ENCODE data around the gene KIF26B.

The KIF26B gene

DNA sequence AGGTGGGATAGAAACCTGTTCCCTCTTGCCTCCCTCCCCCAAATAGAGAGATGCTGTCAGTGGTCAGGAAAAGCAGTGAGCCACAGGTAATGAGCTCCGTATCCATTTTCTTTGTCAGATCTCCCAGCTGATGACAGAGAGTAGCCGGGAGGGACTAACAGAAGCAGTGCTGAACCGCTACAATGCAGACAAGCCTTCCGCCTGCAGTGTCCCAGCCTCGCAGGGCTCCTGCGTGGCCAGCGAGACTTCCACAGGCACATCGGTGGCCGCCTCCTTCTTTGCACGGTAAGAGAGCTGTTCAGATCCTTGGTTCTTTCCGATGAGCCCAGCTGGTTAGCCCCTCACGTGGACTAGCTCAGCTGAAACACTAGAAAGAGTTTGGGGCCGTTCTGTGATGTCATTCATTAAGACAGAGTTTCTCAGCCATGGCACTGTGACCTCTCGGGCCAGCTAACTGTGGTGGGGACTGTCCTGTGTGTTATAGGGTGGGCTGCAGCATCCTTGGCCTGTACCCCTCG is 264.7 kb downstream of the KIF26B start:
- no peaks in the 10 kb centered on the region for H3K36me3 ChIP-seq (replicated peaks; ENCODE audit: insufficient read depth, low read length)
- DNase-seq = no peak
- no peak overlapping the region for H2AFZ ChIP-seq (ENCODE audit: low read length)
- no peak overlapping the region for H3K27ac ChIP-seq (ENCODE audit: low read length)
- H4K20me1 ChIP-seq (ENCODE audit: insufficient read depth, low read length) = no peaks in the 10 kb centered on the region
- TF ChIP-seq, protein P1, sequence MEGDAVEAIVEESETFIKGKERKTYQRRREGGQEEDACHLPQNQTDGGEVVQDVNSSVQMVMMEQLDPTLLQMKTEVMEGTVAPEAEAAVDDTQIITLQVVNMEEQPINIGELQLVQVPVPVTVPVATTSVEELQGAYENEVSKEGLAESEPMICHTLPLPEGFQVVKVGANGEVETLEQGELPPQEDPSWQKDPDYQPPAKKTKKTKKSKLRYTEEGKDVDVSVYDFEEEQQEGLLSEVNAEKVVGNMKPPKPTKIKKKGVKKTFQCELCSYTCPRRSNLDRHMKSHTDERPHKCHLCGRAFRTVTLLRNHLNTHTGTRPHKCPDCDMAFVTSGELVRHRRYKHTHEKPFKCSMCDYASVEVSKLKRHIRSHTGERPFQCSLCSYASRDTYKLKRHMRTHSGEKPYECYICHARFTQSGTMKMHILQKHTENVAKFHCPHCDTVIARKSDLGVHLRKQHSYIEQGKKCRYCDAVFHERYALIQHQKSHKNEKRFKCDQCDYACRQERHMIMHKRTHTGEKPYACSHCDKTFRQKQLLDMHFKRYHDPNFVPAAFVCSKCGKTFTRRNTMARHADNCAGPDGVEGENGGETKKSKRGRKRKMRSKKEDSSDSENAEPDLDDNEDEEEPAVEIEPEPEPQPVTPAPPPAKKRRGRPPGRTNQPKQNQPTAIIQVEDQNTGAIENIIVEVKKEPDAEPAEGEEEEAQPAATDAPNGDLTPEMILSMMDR (IDR thresholded peaks at IDR 0.05; ENCODE audit: low read length) = no peak
- TF ChIP-seq EZH2 (optimal IDR thresholded peaks at IDR 0.05; ENCODE audit: low read depth, low read length) = no peak
- no peak for TF ChIP-seq EZH2phosphoT487 (IDR thresholded peaks at IDR 0.05; ENCODE audit: low read length)
- H3K27me3 ChIP-seq (replicated peaks; ENCODE audit: insufficient read depth, low read length) = no peaks in the 10 kb centered on the region
- H3K4me2 ChIP-seq (ENCODE audit: low read depth, low read length) = no peak overlapping the region
- no peaks in the 10 kb centered on the region for H3K9me3 ChIP-seq (replicated peaks; ENCODE audit: insufficient read depth, low read length)
- H3K4me1 ChIP-seq (ENCODE audit: low read length) = no peaks in the 10 kb centered on the region
- H3K9me2 ChIP-seq (replicated peaks; ENCODE audit: insufficient read depth, low read length) = no peaks in the 10 kb centered on the region
- H3K4me3 ChIP-seq (ENCODE audit: low read length) = no peak overlapping the region
- H3F3A ChIP-seq (ENCODE audit: insufficient read depth, low read length) = no peaks in the 10 kb centered on the region
- no peaks in the 10 kb centered on the region for H3K79me2 ChIP-seq (ENCODE audit: low read length)
- H3K9ac ChIP-seq (ENCODE audit: low read length) = no peak overlapping the region

DNA sequence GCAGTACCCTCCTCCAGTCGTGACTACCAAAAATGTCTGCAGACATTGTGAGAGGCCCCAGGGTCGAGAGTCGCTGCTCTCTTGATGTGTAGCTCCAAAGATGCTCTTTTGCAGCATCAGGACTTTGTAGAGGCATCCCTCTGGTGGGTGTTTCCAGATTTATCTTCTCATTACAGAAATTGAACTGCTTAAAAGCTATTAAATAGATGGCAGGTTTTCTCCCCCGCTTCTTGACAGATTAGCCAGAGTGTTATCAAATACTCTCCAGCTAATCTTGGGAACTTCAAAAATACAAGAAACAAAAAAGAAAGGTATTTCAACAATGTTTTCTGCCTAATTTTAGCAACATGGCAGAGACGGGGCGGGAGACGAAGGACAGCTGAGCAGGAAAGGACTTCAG is 265.2 kb downstream of the KIF26B start:
- H3K4me1 ChIP-seq (ENCODE audit: low read length) = no peaks in the 10 kb centered on the region
- no peaks in the 10 kb centered on the region for H3K79me2 ChIP-seq (ENCODE audit: low read length)
- H3K9me3 ChIP-seq (replicated peaks; ENCODE audit: insufficient read depth, low read length) = no peaks in the 10 kb centered on the region
- TF ChIP-seq, protein P1 (IDR thresholded peaks at IDR 0.05; ENCODE audit: low read length) = no peak
- TF ChIP-seq EZH2 (optimal IDR thresholded peaks at IDR 0.05; ENCODE audit: low read depth, low read length) = no peak
- TF ChIP-seq EZH2phosphoT487 (IDR thresholded peaks at IDR 0.05; ENCODE audit: low read length) = no peak
- H2AFZ ChIP-seq (ENCODE audit: low read length) = no peak overlapping the region
- H3K27me3 ChIP-seq (replicated peaks; ENCODE audit: insufficient read depth, low read length) = no peaks in the 10 kb centered on the region
- no peak for DNase-seq
- no peak overlapping the region for H3K9ac ChIP-seq (ENCODE audit: low read length)
- H3K9me2 ChIP-seq (replicated peaks; ENCODE audit: insufficient read depth, low read length) = no peaks in the 10 kb centered on the region
- H3K36me3 ChIP-seq (replicated peaks; ENCODE audit: insufficient read depth, low read length) = no peaks in the 10 kb centered on the region
- no peak overlapping the region for H3K27ac ChIP-seq (ENCODE audit: low read length)
- H3K4me3 ChIP-seq (ENCODE audit: low read length) = no peak overlapping the region
- H4K20me1 ChIP-seq (ENCODE audit: insufficient read depth, low read length) = no peaks in the 10 kb centered on the region
- H3K4me2 ChIP-seq (ENCODE audit: low read depth, low read length) = no peak overlapping the region
- no peaks in the 10 kb centered on the region for H3F3A ChIP-seq (ENCODE audit: insufficient read depth, low read length)

- Histone ChIP-seq H4K20me1 (ENCODE audit: insufficient read depth, low read length) (no peaks in the 10 kb centered on the region), H3K4me1 (ENCODE audit: low read length) (no peaks in the 10 kb centered on the region), H3F3A (ENCODE audit: insufficient read depth, low read length) (no peaks in the 10 kb centered on the region), H3K4me3 (ENCODE audit: low read length) (no peak overlapping the region), H3K9ac (ENCODE audit: low read length) (no peak overlapping the region), H3K9me3 (replicated peaks; ENCODE audit: insufficient read depth, low read length) (no peaks in the 10 kb centered on the region), H2AFZ (ENCODE audit: low read length) (no peak overlapping the region), H3K36me3 (replicated peaks; ENCODE audit: insufficient read depth, low read length) (no peaks in the 10 kb centered on the region), H3K27me3 (replicated peaks; ENCODE audit: insufficient read depth, low read length) (no peaks in the 10 kb centered on the region), H3K4me2 (ENCODE audit: low read depth, low read length) (no peak overlapping the region), H3K9me2 (replicated peaks; ENCODE audit: insufficient read depth, low read length) (no peaks in the 10 kb centered on the region), H3K27ac (ENCODE audit: low read length) (no peak overlapping the region), H3K79me2 (ENCODE audit: low read length) (no peaks in the 10 kb centered on the region)
- DNase-seq = no peak
- TF ChIP-seq, protein P1 (IDR thresholded peaks at IDR 0.05; ENCODE audit: low read length) = no peak
- TF ChIP-seq EZH2phosphoT487 (IDR thresholded peaks at IDR 0.05; ENCODE audit: low read length) (no peak), EZH2 (optimal IDR thresholded peaks at IDR 0.05; ENCODE audit: low read depth, low read length) (no peak)
These were observed 266.1 kb downstream of the KIF26B start for GRCh38 chr1:245420926-245421325.

Measured in MM.1S (cell line).